Loucy (cell line): ENCODE data around the gene SLC3A2.

Experiments used
- EZH2phosphoT487 ChIP-seq: fragments of 200-600 bp; IDR thresholded peaks from 2 replicates; pipeline ENCODE4 v1.6.1; 2018; ENCODE audit warnings: antibody characterized with exemption, mild to moderate bottlenecking, moderate library complexity, borderline replicate concordance
- TF ChIP-seq, protein P1 (sequence below): fragments of 200-600 bp; sonication (generic); conservative IDR thresholded peaks from 2 replicates; pipeline ENCODE4 v1.5.1; 2014; ENCODE audit warnings: mild to moderate bottlenecking, antibody characterized with exemption, low read length

DNA sequence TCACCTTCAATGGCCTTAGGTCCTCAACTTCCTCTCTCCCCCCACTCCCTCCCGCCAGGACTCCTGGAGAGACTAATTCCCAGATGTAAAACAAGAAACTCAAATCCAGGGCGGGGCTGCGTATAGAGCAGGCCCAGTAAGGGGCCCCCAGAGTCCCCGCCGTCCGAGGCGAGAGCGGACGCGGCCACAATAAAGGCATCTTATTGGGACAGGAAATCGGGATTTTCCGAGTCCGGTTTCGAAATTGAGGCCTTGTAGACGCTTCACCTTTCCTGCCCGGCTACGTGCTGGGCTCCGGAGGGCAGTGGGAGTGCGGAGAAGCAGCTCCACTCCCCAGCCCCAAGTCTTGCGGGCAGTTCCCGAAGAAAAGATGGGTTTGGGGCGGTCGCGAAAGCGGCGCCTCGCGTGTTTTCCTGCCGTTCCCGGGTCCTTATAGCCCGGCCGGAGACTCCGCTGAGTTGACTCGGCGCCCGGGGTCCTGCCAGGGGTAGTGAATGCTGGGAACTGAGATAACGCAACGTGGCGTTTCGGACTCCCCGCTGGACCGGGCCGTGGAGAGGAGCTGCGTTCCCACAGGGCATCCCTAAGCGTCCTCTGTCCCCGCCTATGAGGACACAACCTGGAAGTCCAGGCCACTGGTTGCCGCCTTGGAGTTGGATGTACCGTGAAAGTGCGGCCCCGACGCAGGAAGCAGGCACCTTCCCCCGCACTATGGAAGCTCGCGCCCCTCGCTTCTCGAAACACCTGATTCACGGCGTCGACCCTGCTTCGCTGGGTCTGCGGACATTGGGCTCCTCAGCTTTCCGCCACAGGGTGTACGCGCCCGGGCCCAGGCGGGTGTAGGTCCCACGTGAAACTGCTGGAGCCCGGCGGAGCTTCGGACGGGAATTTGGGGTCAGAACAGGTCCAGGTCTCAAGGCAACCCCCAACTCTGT is 45.3 kb downstream of the SLC3A2 start:
- TF ChIP-seq, protein P1, sequence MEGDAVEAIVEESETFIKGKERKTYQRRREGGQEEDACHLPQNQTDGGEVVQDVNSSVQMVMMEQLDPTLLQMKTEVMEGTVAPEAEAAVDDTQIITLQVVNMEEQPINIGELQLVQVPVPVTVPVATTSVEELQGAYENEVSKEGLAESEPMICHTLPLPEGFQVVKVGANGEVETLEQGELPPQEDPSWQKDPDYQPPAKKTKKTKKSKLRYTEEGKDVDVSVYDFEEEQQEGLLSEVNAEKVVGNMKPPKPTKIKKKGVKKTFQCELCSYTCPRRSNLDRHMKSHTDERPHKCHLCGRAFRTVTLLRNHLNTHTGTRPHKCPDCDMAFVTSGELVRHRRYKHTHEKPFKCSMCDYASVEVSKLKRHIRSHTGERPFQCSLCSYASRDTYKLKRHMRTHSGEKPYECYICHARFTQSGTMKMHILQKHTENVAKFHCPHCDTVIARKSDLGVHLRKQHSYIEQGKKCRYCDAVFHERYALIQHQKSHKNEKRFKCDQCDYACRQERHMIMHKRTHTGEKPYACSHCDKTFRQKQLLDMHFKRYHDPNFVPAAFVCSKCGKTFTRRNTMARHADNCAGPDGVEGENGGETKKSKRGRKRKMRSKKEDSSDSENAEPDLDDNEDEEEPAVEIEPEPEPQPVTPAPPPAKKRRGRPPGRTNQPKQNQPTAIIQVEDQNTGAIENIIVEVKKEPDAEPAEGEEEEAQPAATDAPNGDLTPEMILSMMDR: no peak
- TF ChIP-seq EZH2phosphoT487: no peak
